HepG2 (cell line): ENCODE measurements around the gene PHLPP2. TPM values are rescaled to one million over a fixed set of nuclear protein-coding genes. Genes with fewer than 3 reads are reported as not detected.

ENCODE experiments used
- ATAC-seq: fragments of 200-7000 bp; cut with Tn5 transposase; 3 replicates; pipeline ENCODE4 v1.9.1; 2020; ENCODE audit warnings: mild to moderate bottlenecking, moderate library complexity
- BruUV-seq: library from RNA; stranded (reverse); fragments of 400-500 nt; replicated peaks from 2 replicates; lab custom pipeline; 2021; lab: Mats Ljungman, UMichigan
- CTCF ChIA-PET: fragments of 300-600 bp; formaldehyde crosslinking; extraction: SDS; loops from one replicate; lab custom pipeline; 2021; ENCODE audit warnings: low total read pairs, inconsistent platforms, low intra/inter-chr PET ratio; lab: Yijun Ruan, JAX
- POLR2A ChIA-PET: fragments of 350-600 bp; sonication (Branson Sonifier 250); formaldehyde crosslinking; loops from one replicate; lab custom pipeline; 2020; ENCODE audit warnings: antibody characterized with exemption, inconsistent platforms; lab: Yijun Ruan, JAX
- DNase-seq: peaks from one replicate; pipeline ENCODE4 v3.0.0-alpha.2; 2015; ENCODE audit warnings: low spot score
- FAIRE-seq: peaks from 3 replicates; lab custom pipeline; 2011; peaks lifted over from hg19 to GRCh38; lab: Jason Lieb, UNC
- H2AFZ ChIP-seq: one replicate; pipeline ENCODE4 v1.6.1; 2011; ENCODE audit warnings: low read length, inconsistent platforms
- H3K27ac ChIP-seq: fragments of 300-600 bp; 3 replicates; pipeline ENCODE4 v1.8.0; 2011; ENCODE audit warnings: mixed run types, mild to moderate bottlenecking, mixed read lengths, low read length, inconsistent platforms; ENCODE audit not compliant: insufficient read depth; ENCODE audit errors: extremely low read length
- H3K27me3 ChIP-seq, 2 experiments: fragments of 200-600 bp in 1 of 2; 2 replicates in 1 of 2; 3 replicates in 1 of 2; pipeline versions ENCODE4 v1.6.0 to v1.8.0; 2011; ENCODE audit warnings: low read length in 2 of 2, mild to moderate bottlenecking in 2 of 2, moderate library complexity in 2 of 2, inconsistent platforms in 1 of 2; ENCODE audit not compliant: insufficient read depth in 2 of 2, control insufficient read depth in 1 of 2
- H3K36me3 ChIP-seq, 2 experiments: fragments of 200-600 bp in 1 of 2; replicated peaks in 1 of 2; 2 replicates in 1 of 2; 3 replicates in 1 of 2; pipeline versions ENCODE4 v1.5.1 to v1.8.0; 2011; ENCODE audit warnings: low read length in 2 of 2, inconsistent platforms in 1 of 2; ENCODE audit not compliant: insufficient read depth in 2 of 2, control insufficient read depth in 1 of 2
- H3K4me1 ChIP-seq: 2 replicates; pipeline ENCODE4 v1.5.1; 2012; ENCODE audit warnings: low read length, inconsistent platforms; ENCODE audit not compliant: insufficient read depth
- H3K4me2 ChIP-seq: 2 replicates; pipeline ENCODE4 v1.6.0; 2011; ENCODE audit warnings: low read depth, low read length, inconsistent platforms
- H3K4me3 ChIP-seq, 3 experiments: fragments of 200-600 bp in 1 of 3; sonication (generic), shearing (Covaris generic) in 1 of 3; replicated peaks in 1 of 3; 2 replicates each; pipeline ENCODE4 v1.5.1; 2011 to 2016; ENCODE audit warnings: low read length in 3 of 3, inconsistent platforms in 2 of 3, low read depth in 2 of 3, mild to moderate bottlenecking in 2 of 3, control low read depth in 1 of 3, mixed read lengths in 1 of 3; ENCODE audit not compliant: insufficient read depth in 1 of 3
- H3K79me2 ChIP-seq: one replicate; pipeline ENCODE4 v1.6.1; 2011; ENCODE audit warnings: low read length, inconsistent platforms; ENCODE audit not compliant: insufficient read depth
- H3K9ac ChIP-seq: 2 replicates; pipeline ENCODE4 v1.6.0; 2011; ENCODE audit warnings: mild to moderate bottlenecking, low read depth, low read length, inconsistent platforms; ENCODE audit not compliant: insufficient read depth
- H3K9me3 ChIP-seq: 2 replicates; pipeline ENCODE4 v1.5.1; 2012; ENCODE audit warnings: mild to moderate bottlenecking, low read length
- H4K20me1 ChIP-seq: 2 replicates; pipeline ENCODE4 v1.6.0; 2011; ENCODE audit warnings: inconsistent platforms, mild to moderate bottlenecking, low read length, moderate library complexity; ENCODE audit not compliant: insufficient read depth
- ARHGAP35 ChIP-seq: sonication (generic); formaldehyde crosslinking; IDR thresholded peaks from 2 replicates; pipeline ENCODE4 v1.9.0; 2022; ENCODE audit warnings: mild to moderate bottlenecking, inconsistent platforms, moderate library complexity, missing genetic modification reagents, borderline replicate concordance
- KDM5A ChIP-seq: fragments of 200-600 bp; sonication (generic); IDR thresholded peaks from 2 replicates; pipeline ENCODE4 v1.7.0; 2018; ENCODE audit warnings: antibody characterized with exemption, mild to moderate bottlenecking, low read length, borderline replicate concordance
- KLF6 ChIP-seq: IDR thresholded peaks from 2 replicates; pipeline ENCODE4 v1.8.0; 2016; ENCODE audit warnings: missing biosample characterization, missing genetic modification reagents
- MAFG ChIP-seq: sonication (generic); formaldehyde crosslinking; IDR thresholded peaks from 2 replicates; pipeline ENCODE4 v1.5.1; 2020; ENCODE audit warnings: mild to moderate bottlenecking, missing genetic modification reagents
- NCOA1 ChIP-seq: sonication (generic); formaldehyde crosslinking; IDR thresholded peaks from 2 replicates; pipeline ENCODE4 v1.9.0; 2021; ENCODE audit warnings: missing genetic modification reagents
- NR3C1 ChIP-seq: sonication (generic); formaldehyde crosslinking; IDR thresholded peaks from 2 replicates; pipeline ENCODE4 v1.4.0; 2020; ENCODE audit warnings: missing genetic modification reagents
- TEAD2 ChIP-seq: sonication (generic); formaldehyde crosslinking; IDR thresholded peaks from 2 replicates; pipeline ENCODE4 v1.9.0; 2021; ENCODE audit warnings: missing genetic modification reagents
- ZBTB20 ChIP-seq: sonication (generic); formaldehyde crosslinking; IDR thresholded peaks from 2 replicates; pipeline ENCODE4 v1.8.1; 2023; ENCODE audit warnings: missing genetic modification reagents, low read depth, mild to moderate bottlenecking, borderline replicate concordance
- ZFP36 ChIP-seq: fragments of 150-350 bp; IDR thresholded peaks from 2 replicates; pipeline ENCODE4 v1.6.1; 2018; ENCODE audit warnings: borderline replicate concordance, low read length, low read depth; ENCODE audit not compliant: partially characterized antibody
- ZNF839 ChIP-seq: sonication (generic); formaldehyde crosslinking; IDR thresholded peaks from 2 replicates; pipeline ENCODE4 v1.4.0; 2020; ENCODE audit warnings: missing genetic modification reagents, mild to moderate bottlenecking, borderline replicate concordance
- ZNF841 ChIP-seq: sonication (generic); formaldehyde crosslinking; IDR thresholded peaks from 2 replicates; pipeline ENCODE4 v1.8.1; 2023; ENCODE audit warnings: missing genetic modification reagents, borderline replicate concordance
- WGBS: methylation state at CpG from one replicate; pipeline ENCODE4 v1.1.6; 2017; ENCODE audit warnings: low lambda C conversion rate; 5-methylcytosine and 5-hydroxymethylcytosine counted together
- in situ Hi-C: cut with HindIII; loops from 2 replicates; pipeline ENCODE4 v1.10.0; 2017; ENCODE audit warnings: low pct_unique_long_range_greater_than_20kb; ENCODE audit not compliant: extremely low pct_ligation_motif_present
- intact Hi-C: fragments of 100-400 bp; cut with micrococcal nuclease; formaldehyde crosslinking; loops from one replicate; pipeline ENCODE4 v1.10.0; 2022; ENCODE audit not compliant: unreplicated experiment
- polyA plus RNA-seq, 8 experiments: library from polyadenylated mRNA; depleted of rRNA in 3 of 8; stranded (reverse) in 7 of 8; unstranded in 1 of 8; fragments of >200 nt; fragmentation: Illumina TruSeq in 4 of 8; extraction: Trizol in 4 of 8; gene quantifications; 2 replicates each; pipeline versions ENCODE4 v1.2.1 to v1.2.3, GENCODE V29; 2011 to 2016; ENCODE audit warnings: low read depth in 4 of 8, missing spikeins in 1 of 8, mixed read lengths in 1 of 8; ENCODE audit not compliant: insufficient read depth in 1 of 8
- total RNA-seq, 5 experiments: library from RNA; depleted of rRNA; stranded (reverse); fragments of >200 nt; fragmentation: Illumina TruSeq; extraction: Trizol; gene quantifications; 2 replicates each; pipeline ENCODE4 v1.2.3, GENCODE V29; 2016; ENCODE audit warnings: low read depth in 1 of 5
- TF ChIP-seq, protein P1 (sequence below): sonication (generic); formaldehyde crosslinking; conservative IDR thresholded peaks from 2 replicates; pipeline ENCODE4 v1.4.0; 2020; ENCODE audit warnings: missing genetic modification reagents

The PHLPP2 gene
- total and polyA plus RNA-seq, 2 of the 13 experiments (the other 11 are each of a cell fraction or from before 2014, with no cell fraction given) = 8.9 TPM

DNA sequence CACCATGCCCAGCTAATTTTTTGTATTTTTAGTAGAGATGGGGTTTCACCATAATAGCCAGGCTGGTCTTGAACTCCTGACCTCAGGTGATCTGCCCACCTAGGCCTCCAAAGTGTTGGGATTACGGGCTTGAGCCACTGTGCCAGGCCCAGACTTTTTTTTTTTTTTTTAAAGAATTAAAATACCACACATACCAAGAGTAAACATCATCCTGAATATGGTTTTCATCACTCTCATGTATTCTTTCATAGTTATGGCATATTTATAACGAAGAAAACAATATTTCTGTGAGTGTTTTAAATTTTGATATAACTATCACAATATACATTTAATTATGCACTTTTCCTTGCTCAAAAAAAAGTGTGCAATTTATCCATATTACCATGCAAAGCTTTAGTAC lies 50.3 kb downstream of the PHLPP2 start:
- FAIRE-seq (no peak), ATAC-seq (no peak), DNase-seq (no peak)
- Histone ChIP-seq H3K9me3 (no peaks in the 10 kb centered on the region), H3K4me1 (peaks cover 34% of the 10 kb centered on the region), H4K20me1 (no peaks in the 10 kb centered on the region), H2AFZ (no peak overlapping the region), H3K79me2 (no peaks in the 10 kb centered on the region), H3K9ac (no peak overlapping the region), H3K36me3 (peaks cover 8 to 43% of the 10 kb centered on the region in 2 experiments), H3K27me3 (no peaks in the 10 kb centered on the region), H3K4me2 (no peak overlapping the region), H3K27ac (no peak overlapping the region), H3K4me3 (no peak overlapping the region)
- no TSS peak for BruUV-seq
- POLR2A ChIA-PET = no interaction called here
- in situ Hi-C loops = no loop called here
- no peak for TF ChIP-seq TEAD2
- TF ChIP-seq ARHGAP35 (CRISPR knock-in tag) = no peak
- TF ChIP-seq NCOA1 (CRISPR knock-in tag) = no peak
- no peak for TF ChIP-seq ZFP36
- TF ChIP-seq KDM5A = no peak
- TF ChIP-seq MAFG (CRISPR knock-in tag) = no peak
- TF ChIP-seq ZBTB20 = no peak
- no peak for TF ChIP-seq ZNF839
- TF ChIP-seq ZNF841 (CRISPR knock-in tag) = no peak
- TF ChIP-seq NR3C1 (CRISPR knock-in tag) = no peak
- TF ChIP-seq KLF6 (CRISPR knock-in tag) = no peak
- TF ChIP-seq, protein P1, sequence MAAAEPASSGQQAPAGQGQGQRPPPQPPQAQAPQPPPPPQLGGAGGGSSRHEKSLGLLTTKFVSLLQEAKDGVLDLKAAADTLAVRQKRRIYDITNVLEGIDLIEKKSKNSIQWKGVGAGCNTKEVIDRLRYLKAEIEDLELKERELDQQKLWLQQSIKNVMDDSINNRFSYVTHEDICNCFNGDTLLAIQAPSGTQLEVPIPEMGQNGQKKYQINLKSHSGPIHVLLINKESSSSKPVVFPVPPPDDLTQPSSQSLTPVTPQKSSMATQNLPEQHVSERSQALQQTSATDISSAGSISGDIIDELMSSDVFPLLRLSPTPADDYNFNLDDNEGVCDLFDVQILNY (CRISPR knock-in tag) = no peak
- intact Hi-C loops = loop anchor here (5.0 kb wide), 1 partner anchor 48 kb away; the partner anchor contains the start of gene PHLPP2
- CTCF ChIA-PET = no interaction called here
- WGBS = 97% methylated on average over 2 of the region's 2 CpGs
